ENCODE measurements around the gene SCAPER.

Gene SCAPER

DNA sequence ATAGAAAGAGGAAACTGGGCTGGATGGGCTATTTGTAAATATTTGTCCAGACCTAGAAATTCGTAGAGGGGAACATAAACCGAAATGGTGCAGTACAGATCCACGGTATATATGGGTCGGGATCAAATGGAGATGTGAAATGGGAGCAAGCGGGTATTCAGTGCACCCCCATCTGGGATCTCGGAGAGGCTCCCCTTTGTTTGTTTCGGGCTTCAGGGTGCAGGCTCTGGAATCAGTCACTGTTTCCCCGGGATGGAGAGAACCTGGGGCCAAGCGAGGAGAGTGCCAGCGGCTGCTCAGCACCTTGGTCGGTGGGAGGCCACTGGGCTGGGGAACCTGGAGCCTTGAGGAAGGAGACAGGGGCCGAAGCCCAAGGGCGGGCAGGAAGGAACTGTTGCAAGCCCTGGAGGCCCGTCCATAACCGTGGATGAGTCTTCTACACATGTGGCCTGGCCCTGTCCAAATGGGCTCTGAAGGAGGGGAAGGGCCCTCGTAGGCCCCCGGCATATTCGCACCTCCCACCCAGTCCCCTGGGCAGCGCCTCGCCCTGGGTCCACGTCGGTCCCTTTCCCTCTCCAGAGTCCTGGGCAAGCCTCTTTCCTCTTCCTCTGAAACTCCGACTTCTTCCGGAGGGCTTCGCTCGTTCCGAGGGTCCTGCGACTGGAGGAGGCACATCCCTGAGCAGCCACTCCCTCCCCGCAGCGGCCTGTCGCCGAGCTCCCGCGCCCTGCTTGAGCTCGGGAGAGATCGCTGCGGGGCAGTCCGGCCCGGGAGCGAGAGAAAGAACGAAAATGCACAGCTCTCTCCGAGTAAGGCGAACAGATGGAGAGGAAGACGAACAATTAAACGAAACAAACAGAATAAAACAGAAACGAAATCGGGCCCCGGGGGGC, 565.6 kb downstream of the SCAPER start:
- DNase-seq (ENCODE audit: low spot score) = no peak

DNA sequence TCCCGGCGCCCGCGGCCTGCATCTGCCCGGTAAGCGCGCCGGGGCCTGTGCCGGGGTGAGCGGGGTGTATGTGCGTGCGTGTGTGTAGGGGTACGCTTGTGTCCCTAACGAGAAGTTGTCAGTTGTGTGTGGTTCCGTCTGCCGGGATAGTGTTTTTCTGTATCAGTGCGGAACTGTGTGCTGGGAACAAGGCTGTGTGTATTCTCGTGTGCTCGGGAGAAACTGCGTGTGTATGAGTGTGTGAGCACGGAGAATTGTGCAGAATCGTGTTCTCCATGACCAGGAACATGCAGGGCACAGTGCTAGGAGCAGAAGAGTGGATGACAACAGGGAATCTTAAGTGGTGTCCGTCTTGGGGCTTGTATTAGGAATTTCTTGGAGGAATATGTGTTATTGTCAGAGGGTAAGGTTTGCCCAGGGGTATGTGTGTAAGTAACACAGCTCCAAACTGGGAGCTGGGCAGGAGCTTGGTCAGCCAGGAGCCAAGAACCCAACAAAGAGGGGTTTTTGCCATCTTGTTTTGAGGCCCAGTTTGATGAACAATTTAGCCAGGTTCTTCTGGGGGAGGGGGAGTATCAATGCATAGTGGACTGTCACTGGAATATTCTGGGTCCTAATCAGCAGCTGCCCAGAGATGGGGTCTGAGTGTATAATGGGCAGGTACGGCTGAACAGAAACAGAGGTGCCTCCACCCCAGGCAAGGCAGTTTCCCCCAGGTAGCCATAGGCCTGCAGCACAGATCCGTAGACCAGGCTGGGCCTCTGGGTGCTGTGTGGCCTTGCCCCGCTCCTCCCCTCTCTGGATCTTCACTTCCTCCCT, 566.4 kb downstream of the SCAPER start:
- DNase-seq (ENCODE audit: low spot score) = no peak

DNA sequence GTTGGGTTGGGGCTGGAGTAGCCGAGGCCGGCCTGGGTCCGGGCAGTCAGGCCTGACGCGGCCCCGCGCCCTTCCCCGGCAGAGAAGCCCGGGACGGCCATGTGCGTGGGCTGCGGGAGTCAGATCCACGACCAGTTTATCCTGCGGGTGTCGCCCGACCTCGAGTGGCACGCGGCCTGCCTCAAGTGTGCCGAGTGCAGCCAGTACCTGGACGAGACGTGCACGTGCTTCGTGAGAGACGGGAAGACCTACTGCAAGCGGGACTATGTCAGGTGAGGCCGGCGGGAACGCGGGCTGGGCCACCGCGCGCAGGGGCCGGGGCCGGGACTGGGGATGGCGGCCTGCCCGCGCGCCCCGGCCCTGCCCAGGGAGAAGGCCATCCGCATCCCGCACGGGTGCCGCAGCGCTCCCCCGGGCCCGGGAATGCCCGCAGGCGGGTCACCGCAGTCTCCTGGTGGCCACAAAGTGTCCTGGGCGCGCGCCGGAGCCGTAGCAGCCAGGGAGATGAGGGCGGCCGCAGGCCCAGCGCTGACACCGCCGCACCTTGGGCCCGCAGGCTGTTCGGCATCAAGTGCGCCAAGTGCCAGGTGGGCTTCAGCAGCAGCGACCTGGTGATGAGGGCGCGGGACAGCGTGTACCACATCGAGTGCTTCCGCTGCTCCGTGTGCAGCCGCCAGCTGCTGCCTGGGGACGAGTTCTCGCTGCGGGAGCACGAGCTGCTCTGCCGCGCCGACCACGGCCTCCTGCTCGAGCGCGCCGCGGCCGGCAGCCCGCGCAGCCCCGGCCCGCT, 567.2 kb downstream of the SCAPER start:
- DNase-seq (ENCODE audit: low spot score) = no peak

DNA sequence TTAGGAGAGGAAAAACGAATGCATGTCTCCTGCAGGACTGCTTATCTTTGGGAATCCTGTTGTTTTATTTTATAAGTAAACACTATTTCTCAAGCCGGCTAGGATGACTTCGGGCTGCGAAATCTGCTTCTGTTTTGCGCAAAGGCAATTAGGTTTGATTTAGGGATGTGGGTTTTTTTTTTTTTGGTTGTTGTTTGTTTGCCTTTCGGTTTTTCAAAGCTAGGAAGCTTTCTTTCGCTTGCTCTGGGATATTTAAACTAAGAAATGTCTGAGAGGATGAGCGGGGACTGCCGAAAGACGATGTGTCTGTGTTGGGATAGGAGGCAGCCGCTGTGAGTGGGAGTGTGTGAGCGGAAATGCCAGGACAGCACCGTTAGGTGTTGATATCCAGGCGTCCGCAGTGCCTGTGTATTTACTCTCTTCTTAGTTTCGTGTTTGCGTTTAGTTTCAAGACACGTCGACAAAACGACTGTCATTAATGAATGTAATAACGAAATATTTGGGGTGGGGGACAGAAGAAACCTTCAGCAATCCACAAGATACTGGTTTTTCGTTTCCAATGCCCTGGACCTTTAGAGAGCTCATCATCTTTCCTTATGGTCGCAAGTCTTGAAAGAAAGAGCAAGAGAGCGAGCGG, 568.0 kb downstream of the SCAPER start:
- DNase-seq (ENCODE audit: low spot score) = no peak

DNA sequence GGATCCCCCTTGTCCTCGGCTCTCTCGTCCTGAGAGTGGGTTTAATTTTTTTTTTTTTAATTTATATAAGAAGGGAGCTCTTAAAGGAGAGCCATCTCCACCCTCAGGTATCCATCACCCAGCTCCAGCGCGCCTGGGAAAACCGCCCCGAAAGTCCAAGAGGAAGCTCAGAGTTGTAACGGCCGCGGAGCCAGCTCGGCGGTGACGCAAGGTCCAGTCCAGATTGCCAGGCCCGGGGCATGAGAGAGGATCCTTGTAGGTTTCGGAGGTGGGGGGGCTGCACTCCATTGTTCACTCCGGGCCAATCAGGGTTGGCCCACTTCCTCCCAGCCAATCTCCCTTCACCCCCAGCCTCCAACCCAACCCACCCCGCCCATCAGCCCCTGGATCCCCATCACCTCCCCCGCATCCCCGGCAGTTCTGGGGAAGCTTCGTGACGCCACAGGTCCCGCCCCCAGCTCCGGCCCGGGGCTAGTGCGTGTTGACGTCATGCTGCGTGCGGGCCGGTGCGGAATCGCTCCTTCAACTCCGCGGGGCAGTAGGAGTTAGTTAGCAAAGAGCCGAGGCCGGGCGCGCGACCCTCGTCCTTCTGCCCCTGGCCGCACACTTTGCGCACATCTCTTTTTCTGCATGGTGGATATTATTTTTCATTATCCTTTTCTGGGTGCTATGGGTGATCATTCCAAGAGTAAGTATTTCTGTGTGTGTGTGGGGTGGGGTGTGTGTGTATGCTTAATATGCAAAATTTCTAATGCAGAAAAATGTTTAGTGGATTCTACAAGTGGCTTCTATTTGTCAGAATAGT, 568.7 kb downstream of the SCAPER start, which contains the start of gene ISL2:
TSS of gene ISL2 (plus strand) at position 520 of the 805 bp plus-strand sequence. CDS start at position 631, 111 bp downstream.
- peak; percentile 65 for DNase-seq (ENCODE audit: low spot score)

DNA sequence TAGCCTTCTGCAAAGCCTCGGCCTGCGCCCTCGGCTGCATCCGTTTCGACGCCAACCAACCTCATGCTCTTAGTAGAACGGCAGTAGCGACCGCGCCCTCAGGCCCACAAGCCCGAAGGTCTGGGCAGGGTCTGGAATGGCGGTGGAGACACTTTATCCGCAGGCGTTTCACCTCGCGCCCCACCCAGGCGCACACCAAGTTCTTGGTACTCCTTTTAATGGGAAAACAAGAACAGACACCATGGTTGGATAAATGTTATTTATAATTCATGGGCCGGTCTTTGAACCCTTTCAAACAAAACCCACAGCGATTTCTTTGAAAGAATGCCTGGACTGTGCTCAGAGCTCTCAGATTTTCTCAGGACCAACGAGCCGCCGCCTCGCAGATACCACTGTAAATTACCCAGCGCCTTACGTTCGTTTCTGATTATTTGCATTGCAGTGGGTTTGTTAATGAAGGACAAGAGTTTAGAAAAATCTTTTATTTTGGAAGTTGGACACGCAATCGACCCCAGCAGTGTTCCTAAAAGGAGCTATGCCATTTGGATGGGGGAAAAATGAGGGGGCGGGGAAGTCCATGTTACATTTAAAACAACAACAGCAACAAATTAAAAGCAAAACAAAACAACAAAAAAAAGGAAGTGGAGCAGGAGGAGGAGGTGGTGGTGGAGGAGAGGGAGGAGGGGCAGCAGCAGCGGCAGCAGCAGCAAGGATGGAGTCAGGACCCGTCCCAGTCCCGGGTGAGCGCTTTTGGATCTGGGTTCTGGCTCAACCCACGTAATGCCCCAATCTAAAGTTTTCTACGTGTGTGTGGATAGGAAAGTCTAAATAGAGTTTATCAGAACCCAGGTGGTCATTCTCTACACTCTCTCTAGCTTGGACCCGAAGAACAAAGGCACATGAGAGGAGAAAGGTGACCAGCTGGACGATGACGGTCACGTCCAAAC, 569.6 kb downstream of the SCAPER start:
- no peak for DNase-seq (ENCODE audit: low spot score)

DNA sequence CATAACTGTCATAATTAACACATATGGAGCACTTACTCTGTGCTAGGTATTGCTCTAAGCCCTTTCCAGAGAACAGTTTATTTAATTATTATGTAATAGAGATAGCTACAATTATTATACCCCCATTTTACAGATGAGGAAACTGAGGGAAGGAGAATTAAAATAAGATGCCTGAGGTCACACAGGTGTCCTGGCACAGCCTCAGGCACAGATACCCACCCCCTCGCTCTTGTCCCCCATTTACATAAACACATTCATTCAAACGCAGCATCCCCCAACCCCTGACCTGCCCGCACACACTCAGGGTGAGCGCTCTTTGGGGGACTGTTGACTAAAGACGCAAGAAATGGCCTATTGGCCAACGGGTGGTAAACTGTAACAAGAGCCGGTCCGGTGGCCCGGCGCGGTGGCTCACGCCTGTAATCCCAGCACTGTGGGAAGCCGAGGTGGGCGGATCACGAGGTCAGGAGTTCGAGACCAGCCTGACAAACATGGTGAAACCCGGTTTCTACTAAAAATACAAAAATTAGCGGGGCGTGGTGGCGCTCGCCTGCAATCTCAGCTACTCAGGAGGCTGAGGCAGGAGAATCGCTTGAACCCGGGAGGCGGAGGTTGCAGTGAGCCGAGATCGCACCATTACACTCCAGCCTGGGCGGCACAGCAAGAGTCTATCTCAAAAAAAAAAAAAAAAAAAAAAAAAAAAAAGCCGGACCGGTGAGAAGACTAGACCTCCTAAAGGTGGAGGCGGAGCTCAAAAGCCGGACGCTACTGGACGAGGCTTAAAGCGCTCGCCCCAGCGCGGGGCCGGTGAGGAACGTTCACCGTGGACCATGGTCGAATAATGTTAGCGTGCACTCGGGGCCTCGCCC, 570.5 kb downstream of the SCAPER start:
- no peak for DNase-seq (ENCODE audit: low spot score)

DNA sequence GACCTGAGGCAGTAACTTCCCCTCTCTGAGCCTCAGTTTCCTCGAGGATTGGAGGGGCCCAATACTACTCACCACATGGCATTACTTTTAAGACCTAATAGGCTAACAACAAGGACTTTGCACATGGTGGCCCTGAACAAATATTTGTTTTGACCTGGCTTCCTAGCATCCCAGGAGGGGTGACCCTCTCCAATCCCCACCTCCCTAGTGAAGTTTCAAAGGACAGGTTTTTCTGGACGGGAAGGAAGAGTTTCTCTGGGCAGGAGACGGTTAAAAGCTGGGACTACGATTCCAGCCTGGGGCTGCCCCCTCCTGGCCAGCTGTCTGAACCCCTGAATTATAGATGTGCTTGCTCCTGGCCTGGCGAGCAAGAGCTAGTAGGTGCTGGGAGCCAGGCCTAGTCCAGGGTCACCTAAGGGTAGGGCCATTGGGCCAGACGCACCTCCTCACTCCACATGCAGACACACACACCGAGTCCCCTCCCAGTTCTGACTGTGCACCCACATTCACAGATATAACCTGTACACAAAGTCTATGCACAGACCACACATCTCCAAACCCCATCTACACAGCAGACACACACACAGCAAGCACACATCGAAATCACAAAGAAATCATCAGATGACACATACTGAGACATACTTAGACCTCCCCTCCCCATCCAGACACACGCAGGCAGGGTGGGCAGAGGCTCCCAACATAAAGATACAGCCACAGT, 571.3 kb downstream of the SCAPER start:
- DNase-seq (ENCODE audit: low spot score) = no peak

DNA sequence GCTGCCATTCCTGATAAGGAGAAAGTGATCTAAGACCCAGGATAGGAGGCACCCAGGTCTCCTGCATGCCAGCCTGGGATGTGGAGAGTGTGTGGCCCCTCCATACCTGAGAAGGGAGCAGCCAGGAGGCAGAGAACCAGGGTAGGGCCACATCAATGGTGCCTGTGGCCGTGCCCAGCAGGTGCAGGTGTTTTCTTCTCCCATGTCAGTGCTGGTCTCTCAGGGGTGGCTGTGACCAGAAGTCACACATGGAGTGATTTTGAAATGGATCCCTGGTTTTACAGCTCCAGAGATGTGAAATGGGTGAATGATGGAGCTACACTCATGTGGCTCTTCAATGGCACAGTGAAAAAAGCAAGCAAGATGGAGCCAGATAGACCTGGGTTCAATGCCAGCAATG, 571.8 kb downstream of the SCAPER start:
- no peak for DNase-seq (ENCODE audit: low spot score)

DNA sequence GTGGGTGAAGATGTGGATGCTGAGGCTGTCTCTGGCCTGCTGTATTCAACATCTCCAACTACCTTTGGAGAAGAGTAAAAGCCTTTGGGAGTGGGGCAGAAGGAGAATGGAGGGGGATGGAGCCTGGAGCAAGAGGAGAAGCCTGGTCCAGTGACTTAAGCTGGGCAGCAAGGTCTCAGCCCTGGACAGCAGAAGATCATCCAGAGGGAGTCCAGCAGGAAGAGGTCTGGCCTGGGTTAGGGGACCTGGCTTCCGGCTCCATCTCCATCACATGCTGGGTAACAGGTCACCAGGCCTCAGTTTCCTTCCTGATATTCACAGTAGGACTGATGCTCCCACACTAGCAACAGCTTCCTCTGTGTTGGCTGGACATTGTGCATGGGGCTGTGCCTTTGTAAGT, 572.3 kb downstream of the SCAPER start:
- DNase-seq (ENCODE audit: low spot score) = no peak

DNA sequence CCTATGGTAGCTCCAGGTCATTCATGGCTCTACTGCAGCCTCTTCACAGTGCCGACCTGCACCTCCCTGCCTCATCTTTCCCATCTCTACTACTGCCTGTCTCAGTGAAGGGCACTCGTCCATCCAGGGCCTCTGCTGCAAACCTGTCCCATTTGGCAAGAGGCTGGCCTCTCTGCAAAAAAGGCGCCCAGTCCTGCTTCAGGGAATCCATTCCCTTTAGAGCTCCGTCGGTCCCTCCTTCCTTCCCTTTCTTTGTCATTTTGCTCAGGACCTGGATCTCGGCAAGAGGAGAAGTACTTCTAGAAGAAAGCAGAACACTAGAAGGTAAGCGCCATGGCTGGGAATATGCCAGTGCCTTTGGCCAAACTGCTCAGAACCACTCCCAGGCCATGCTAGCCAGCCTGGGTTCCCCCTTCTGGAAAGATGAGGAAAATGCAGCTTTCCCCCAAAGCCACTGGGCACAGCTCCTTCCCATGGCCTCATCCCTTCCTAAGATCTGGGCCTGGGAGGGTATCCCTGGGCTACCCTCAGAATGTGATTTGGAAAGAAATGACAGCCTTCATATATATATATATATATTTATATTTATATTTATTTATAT, 575.0 kb downstream of the SCAPER start:
- DNase-seq (ENCODE audit: low spot score) = peak; percentile 37

DNA sequence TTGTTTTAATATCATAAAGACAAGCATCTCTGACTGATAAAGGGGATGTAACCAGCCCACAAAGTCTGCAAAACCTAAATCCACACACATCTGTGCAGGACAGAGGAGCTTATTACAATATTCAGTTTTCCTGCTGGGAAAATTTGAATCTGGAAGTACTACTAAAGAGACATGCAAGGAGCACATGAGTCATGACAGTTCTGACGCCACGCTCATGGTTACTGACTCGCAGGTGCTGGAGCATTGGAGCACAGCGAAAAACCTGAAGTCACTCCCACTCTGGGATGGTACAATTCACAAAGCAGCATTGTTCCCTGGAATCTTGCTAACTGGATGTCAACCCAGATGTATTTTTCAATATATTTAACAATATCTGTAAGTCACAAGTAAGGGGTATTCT, 576.2 kb downstream of the SCAPER start:
- DNase-seq (ENCODE audit: low spot score) = peak; percentile 85

DNA sequence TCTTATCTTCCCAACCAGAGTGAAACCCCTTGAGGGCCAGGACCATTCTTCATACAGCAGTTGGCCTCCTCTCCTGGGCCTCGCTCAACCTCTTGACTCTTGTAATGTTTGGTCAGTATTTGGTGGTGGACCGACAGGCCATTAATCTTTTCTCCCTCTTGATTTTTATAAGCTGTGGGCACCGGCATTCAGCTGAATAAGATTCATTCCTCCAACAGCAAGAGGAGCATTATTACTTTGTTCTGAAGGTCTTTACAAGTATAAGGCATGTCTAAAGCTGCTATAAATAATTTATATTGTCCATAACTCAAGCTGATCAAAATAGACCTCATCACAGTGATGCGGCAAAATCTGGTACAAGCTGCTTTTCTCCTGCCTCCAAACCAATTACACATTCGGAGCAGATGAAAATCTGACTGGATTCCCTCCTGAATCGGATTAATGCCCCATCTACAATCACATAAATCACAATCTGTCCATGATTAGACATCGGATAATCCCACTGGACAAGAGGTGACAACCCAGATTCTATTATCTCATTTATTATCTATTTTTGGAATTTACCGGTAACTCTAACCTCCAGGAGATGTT, 576.9 kb downstream of the SCAPER start:
- no peak for DNase-seq (ENCODE audit: low spot score)

DNA sequence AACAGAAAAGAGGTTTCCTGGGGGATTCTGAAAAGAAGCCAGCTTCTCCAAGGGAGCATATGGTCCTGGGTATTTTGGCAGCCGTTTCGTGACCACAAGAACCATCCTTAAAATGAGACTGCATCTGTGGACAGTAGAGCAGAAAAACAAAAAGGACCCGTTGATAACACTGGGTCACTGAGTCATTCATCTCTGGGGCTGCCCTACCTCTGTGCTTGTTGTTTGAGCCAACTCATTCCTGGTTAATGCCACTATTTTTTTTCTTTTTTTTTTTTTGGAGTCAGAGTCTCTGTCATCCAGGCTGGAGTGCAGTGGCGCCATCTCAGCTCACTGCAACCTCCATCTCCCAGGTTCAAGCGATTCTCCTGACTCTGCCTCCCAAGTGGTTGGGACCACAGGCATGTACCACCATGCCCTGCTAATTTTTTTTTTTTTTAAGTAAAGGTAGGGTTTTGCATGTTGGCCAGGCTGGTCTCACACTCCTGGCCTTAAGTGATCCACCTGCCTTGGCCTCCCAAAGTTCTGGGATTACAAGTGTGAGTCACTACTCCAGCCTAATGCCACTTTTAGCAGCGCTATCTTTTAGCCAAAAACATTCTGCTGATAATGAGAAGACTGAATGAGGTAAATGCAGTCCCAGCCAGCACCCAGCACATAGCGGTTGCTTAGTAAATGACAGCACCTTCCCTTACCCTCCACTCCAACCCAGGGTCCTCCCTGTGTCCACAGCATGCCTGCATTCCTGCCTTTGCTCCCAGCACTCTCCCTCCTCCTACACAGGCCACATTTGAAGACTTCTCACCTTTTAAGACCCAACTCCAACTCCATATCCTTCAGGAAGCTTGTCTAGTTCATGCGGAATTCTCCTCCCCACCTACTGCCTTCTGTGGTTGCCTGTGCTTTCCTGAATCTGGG, 577.7 kb downstream of the SCAPER start:
- no peak for DNase-seq (ENCODE audit: low spot score)

DNA sequence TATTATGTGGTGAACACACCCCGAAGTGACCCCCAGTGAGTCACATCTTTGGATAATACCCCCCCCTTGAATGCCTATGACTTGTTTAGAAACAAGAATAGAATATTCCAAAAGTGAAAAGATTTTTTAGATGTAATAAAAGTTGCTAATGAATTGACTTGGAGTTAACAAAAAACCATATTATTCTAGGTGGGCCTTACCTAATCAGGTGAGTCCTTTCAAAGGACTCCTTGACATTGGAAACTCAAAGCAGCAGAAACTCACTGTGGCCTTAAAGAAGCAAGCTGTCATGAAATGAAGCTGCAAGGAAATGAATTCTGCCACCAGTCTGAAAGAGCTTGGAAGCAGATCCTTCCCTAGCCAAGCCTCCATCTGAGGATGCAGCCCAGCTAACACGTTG, 579.4 kb downstream of the SCAPER start:
- no peak for DNase-seq (ENCODE audit: low spot score)

DNA sequence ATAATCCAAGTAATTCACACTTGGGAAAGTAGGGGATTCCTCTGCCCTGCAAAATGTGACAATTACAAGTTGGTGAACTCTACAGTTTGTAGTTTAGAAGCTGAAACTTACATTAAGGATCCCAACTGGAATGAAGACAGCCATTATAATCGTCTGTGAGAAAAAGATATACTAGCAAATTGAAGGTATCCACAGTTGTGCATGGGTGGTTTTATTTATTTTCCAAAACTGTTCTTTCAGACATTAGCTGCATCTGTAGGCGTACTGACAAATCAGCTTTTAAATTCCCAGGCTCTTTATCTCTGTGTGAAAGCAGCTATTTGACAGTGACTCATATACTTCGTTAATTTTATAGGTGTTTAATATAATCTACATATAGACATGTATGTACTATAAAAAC, 581.1 kb downstream of the SCAPER start:
- DNase-seq (ENCODE audit: low spot score) = no peak

All from kidney tubule cell (primary cell).